NCI-H2107 treated with DMSO at 0.1 percent for 48 hours (cell line): ENCODE measurements around the gene CERT1.
"Not testable (repeated sequence)": the region's sequence is repeated elsewhere in the genome, so short reads cannot be mapped to it uniquely, and the experiment has no call there.

Experiments
- DNase-seq: peaks from one replicate; lab custom pipeline; 2025; ENCODE audit not compliant: unreplicated experiment; lab: John Stamatoyannopoulos, UW

The CERT1 gene

DNA sequence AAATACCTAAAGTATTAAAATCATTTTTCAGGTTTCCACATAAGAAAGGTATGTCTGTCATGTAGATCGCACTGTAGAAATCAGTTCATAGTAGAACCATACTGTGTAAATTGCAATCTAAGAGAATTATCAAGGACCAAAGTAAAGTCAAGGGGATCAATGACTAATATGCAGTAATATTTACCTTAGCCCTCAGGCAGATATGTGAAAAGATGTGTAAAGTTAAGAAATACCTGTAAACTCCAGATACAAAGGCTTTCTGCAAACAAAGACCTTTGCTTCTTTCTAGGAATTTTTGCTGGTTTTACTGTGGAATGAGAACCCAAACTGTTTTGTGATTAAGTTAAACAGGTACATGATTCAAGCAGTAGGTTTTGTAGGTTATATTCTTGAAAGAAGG lies 11.8 kb upstream of the CERT1 start:
- no peak for DNase-seq

DNA sequence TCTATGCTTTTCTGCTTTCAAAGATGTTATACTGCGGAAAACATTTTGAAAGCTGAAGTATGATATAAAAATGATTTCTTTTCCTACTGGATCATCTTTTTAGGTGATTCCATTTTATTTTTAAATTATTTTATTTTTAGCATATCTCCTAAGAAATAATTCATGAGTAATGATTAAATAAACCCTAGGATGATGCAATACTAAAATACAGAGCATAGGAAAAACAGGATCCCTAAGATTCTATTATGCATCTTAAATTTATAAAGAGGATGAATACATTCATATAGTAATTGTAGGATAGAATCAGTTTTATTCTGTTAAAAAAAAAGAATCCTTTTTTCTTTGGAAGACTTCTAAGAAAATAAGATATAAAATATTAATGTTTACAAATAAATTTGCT lies 11.1 kb upstream of the CERT1 start:
- no peak for DNase-seq

DNA sequence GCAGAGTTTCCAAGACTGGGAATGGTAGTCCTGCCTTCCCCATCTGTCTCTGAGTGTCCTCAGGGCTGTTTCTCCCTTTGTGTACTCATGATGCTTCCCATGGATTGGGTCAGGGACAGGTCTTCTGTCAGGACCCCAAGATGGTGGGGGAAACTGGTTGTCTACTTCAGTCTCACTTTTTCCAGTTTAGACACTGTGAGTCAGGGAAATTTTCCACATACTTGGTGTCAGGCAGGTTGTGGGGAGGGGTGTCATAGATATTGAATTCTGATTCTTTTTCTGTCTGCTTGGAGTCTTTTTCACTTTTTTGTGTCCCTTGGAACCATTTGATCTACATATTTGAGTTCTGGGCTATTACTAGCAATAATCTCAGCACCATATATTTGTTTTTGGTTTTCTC lies 10.6 kb upstream of the CERT1 start:
- DNase-seq, result no peak

DNA sequence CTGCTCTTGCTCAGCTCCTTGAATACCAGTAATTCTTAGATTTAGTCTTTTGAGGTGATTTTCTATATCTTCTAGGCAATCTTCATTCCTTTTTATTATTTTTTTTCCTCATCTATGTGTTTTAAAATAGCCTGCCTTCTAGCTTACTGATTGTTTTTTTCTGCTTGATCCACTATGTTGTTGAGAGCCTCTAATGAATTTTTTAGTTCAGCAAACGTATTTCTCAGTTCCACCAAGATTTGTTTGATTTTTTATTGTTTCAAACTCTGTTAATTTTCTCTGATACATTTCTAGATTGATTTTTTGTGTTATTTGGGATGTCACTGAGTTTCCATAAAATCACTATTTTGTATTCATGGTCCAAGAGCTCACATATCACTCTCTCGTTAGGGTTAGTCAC lies 9.8 kb upstream of the CERT1 start:
- DNase-seq, result no peak

- no peak for DNase-seq
These were observed 8.3 kb upstream of the CERT1 start for GRCh38 chr5:75519761-75520160.

DNA sequence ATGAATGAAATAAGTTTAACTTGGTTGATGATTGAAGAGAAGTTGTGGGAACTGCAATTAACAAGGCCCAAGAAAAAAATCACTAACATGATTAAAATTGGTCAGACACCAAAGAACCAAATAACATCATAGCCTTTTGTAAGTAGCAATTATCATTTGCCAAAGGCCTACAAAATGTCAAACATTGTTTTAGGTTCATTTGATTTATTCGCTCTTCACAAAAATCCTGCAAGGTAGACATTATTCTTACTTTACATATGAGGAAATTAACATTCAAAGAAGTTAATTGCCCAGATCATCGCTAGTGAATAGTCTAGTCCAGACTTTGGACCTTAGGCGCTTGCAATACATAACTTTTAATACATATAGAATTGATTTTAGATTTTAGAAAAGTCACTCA lies 2.9 kb upstream of the CERT1 start:
- DNase-seq, result no peak

DNA sequence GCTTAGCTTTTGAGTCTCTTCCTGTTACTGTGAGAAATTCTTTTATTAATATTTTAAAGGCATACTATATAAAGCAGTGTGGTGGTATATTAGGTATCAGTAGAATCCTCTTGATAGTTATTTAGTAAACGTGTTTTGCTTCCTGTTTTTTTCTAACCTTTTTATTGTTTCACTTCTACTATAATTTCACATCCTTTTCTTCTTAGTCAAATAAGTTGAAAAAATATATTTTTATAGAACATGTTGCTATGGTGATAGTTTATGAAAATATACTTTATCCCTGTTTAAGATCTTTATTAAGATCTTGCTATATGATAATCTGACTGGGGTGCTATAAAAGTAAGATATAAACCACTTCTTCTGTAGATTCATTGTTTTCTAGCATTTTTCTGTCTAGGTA lies 2.4 kb upstream of the CERT1 start:
- no peak for DNase-seq

GRCh38 chr5:75512383-75513074 lies 1.1 kb upstream of the CERT1 start:
- no peak for DNase-seq

GRCh38 chr5:75510836-75511434 lies 494 bp downstream of the CERT1 start:
- DNase-seq, result no peak

DNA sequence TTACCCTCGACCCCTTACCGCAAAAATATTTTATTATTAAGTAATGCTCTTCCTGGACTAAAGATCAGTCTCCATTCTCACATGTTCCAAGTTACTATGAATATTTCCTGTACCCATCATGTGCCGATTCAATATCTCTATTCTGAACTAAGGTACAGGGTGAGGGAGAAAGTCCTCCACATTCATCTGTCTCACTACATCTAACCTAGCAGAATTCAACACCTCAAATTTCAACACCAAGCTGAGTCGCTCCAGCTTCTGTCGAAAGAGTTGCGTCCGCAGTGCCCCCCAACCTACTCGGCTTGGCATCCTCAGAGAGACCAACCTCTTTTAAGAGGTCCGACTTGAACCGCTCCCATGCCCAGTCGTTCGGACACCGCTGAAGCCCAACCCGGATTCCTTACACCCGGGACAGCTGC lies 1.0 kb downstream of the CERT1 start:
- no peak for DNase-seq

- no peak for DNase-seq
These were observed 1.5 kb downstream of the CERT1 start for GRCh38 chr5:75509956-75510355.

DNA sequence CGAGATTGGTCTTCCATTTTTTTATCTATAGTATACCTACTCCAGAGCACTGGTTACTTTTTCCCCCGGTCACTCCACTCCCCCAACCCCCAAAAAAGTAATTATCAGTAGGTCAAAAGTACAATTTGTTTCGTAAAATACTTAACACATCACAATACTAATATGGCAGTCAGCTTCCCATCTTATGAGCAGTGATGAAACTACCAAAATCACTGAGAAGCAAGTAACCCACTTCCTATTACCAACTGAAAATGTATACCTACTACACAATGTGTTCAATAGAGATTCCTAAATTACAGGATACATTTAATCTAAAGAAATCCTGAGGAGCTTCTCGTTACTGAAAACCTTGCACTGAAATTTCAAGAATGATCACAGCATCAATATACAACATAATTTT lies 1.9 kb downstream of the CERT1 start:
- no peak for DNase-seq

DNA sequence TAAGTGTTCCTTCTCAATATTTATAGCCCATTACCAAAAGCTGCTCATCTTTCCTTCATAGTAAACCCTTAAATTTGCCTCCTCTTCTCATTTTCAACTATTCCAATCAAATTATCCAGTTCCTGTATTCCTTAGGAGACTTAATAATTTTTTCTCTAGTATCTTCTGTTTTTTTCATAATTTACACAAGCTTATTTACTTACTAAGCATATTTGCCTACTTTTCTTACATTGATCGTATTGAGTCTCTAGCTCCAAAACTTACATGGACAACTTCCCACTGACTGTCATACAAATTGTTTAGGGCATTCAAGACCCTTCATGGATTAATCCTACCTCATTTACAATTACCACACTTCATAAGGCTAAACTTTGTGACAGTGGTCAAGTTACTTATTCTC lies 3.6 kb downstream of the CERT1 start:
- no peak for DNase-seq

GRCh38 chr5:75505112-75505511 lies 6.3 kb downstream of the CERT1 start:
- not testable (repeated sequence) for DNase-seq

GRCh38 chr5:75498875-75499274 lies 12.6 kb downstream of the CERT1 start:
- DNase-seq, result not testable (repeated sequence)

GRCh38 chr5:75498208-75498777 lies 13.1 kb downstream of the CERT1 start:
- DNase-seq, result no peak

GRCh38 chr5:75496026-75496425 lies 15.4 kb downstream of the CERT1 start:
- no peak for DNase-seq

DNA sequence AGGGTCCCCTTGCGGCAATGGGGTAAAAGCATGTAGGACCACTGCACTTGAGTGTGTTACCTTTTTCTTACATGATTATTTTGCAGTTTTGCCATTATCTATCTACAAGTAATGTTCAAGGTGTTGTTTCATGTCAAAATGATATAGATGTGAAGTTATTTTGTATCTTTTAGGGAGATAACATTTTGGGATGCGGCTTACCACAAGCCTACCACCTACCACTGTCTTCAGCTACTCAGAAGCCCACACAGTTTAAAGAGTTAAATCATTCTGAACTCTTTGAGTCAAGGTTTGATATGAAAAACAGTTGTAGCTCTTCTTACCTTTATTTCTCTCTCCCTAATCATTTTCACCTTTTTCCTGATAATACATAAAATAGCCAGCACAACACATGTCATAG lies 19.8 kb downstream of the CERT1 start:
- DNase-seq, result no peak

- DNase-seq, result not testable (repeated sequence)
These were observed 21.6 kb downstream of the CERT1 start for GRCh38 chr5:75489847-75490246.

- DNase-seq, result no peak
These were observed 26.8 kb downstream of the CERT1 start for GRCh38 chr5:75484605-75485004.

GRCh38 chr5:75482482-75482881 lies 28.9 kb downstream of the CERT1 start:
- no peak for DNase-seq

GRCh38 chr5:75481024-75481423 lies 30.4 kb downstream of the CERT1 start:
- no peak for DNase-seq

DNA sequence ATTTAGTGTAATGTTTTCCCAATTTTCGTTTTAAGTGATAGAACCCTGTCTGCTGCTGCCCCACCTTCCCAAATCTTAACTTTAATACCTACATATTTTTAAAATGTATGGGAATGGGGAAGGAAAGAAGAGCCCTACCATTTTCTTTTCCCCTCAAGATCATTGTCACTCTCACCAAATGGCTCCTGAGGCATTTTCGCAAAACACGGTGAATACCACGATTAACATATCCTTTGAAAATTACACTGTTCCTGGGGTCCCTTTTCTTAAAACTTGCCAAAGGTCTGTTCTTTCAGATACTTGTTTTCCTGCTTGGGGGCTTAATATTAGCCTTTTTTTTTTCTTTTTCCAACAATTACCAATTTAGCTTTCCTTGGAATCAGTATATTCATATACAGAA lies 36.1 kb downstream of the CERT1 start:
- DNase-seq, result no peak
